ENCODE data around the gene CPED1. TPM values are rescaled to one million over a fixed set of nuclear protein-coding genes. Genes with fewer than 3 reads are reported as not detected.

CPED1 gene
- total and polyA plus RNA-seq, 2 experiments from 2014 or later, result 0.17 to 0.47 TPM

- TF ChIP-seq CTCF (conservative IDR thresholded peaks at IDR 0.05; ENCODE audit: low read depth in 2 of 2), result no peak
Observed at GRCh38 chr7:121269798-121270197, 281.3 kb downstream of the CPED1 start (continued).

GRCh38 chr7:121271098-121271497, 282.6 kb downstream of the CPED1 start:
- no peaks in the 10 kb centered on the region; the same call in 2 of the 3 replicates for H3K4me1 Mint-ChIP-seq
- H3K36me3 Mint-ChIP-seq (ENCODE audit: low read depth), result no peaks in the 10 kb centered on the region
- Histone ChIP-seq H3K4me3 (no peak overlapping the region), H3K4me1 (ENCODE audit: insufficient read depth) (no peaks in the 10 kb centered on the region), H2AFZ (no peak overlapping the region), H3K79me2 (replicated peaks; ENCODE audit: insufficient read depth) (no peaks in the 10 kb centered on the region), H3K4me2 (no peak overlapping the region), H3K27me3 (ENCODE audit: insufficient read depth) (no peaks in the 10 kb centered on the region), H3F3A (replicated peaks; ENCODE audit: low read depth) (no peaks in the 10 kb centered on the region), H3K9me2 (ENCODE audit: insufficient read depth) (peaks cover 9% of the 10 kb centered on the region; the same call in 1 of the 2 replicates), H4K20me1 (replicated peaks; ENCODE audit: insufficient read depth) (no peaks in the 10 kb centered on the region), H3K27ac (ENCODE audit: low read depth) (no peak overlapping the region), H3K36me3 (ENCODE audit: insufficient read depth) (no peaks in the 10 kb centered on the region)
- TF ChIP-seq EZH2phosphoT487 (IDR thresholded peaks at IDR 0.05; ENCODE audit: unreplicated experiment), result no peak
- no peak for TF ChIP-seq JUNB (IDR thresholded peaks at IDR 0.05; ENCODE audit: unreplicated experiment)
- TF ChIP-seq CTCF (conservative IDR thresholded peaks at IDR 0.05; ENCODE audit: low read depth in 2 of 2), result no peak
- DNase-seq (ENCODE audit: low spot score) (no peak), ATAC-seq (no peak)
- H3K9me3 Mint-ChIP-seq, result peaks cover 3% of the 10 kb centered on the region; the same call in 2 of the 3 replicates
- no peak overlapping the region for H3K27ac Mint-ChIP-seq
- H3K27me3 Mint-ChIP-seq (ENCODE audit: insufficient read depth, low read depth, poor library complexity), result no peaks in the 10 kb centered on the region
- H3K4me3 Mint-ChIP-seq, result no peak overlapping the region

GRCh38 chr7:121271916-121272315, 283.4 kb downstream of the CPED1 start:
- Histone ChIP-seq H4K20me1 (replicated peaks; ENCODE audit: insufficient read depth) (no peaks in the 10 kb centered on the region), H2AFZ (0 out of 2 replicates have a peak overlapping the region, but pooled peaks have one; percentile 38), H3F3A (replicated peaks; ENCODE audit: low read depth) (no peaks in the 10 kb centered on the region), H3K36me3 (ENCODE audit: insufficient read depth) (no peaks in the 10 kb centered on the region), H3K27ac (ENCODE audit: low read depth) (no peak overlapping the region), H3K4me1 (ENCODE audit: insufficient read depth) (no peaks in the 10 kb centered on the region), H3K4me3 (no peak overlapping the region), H3K4me2 (no peak overlapping the region), H3K9me2 (ENCODE audit: insufficient read depth) (peaks cover 16% of the 10 kb centered on the region), H3K79me2 (replicated peaks; ENCODE audit: insufficient read depth) (no peaks in the 10 kb centered on the region), H3K27me3 (ENCODE audit: insufficient read depth) (no peaks in the 10 kb centered on the region)
- H3K9me3 Mint-ChIP-seq, result peaks cover 3% of the 10 kb centered on the region; the same call in 2 of the 3 replicates
- no peaks in the 10 kb centered on the region; the same call in 2 of the 3 replicates for H3K4me1 Mint-ChIP-seq
- no peak overlapping the region for H3K4me3 Mint-ChIP-seq
- no peaks in the 10 kb centered on the region for H3K36me3 Mint-ChIP-seq (ENCODE audit: low read depth)
- no peak for ATAC-seq
- no peaks in the 10 kb centered on the region for H3K27me3 Mint-ChIP-seq (ENCODE audit: insufficient read depth, low read depth, poor library complexity)
- DNase-seq (ENCODE audit: low spot score), result no peak
- H3K27ac Mint-ChIP-seq, result no peak overlapping the region
- TF ChIP-seq STAT1 (IDR thresholded peaks at IDR 0.05; ENCODE audit: unreplicated experiment) (no peak), EZH2 (IDR thresholded peaks at IDR 0.05; ENCODE audit: low read depth, unreplicated experiment) (no peak), ZNF462 (CRISPR knock-in tag; IDR thresholded peaks at IDR 0.05) (no peak), JUNB (IDR thresholded peaks at IDR 0.05; ENCODE audit: unreplicated experiment) (no peak), CREB1 (CRISPR knock-in tag; IDR thresholded peaks at IDR 0.05; ENCODE audit: low read depth) (no peak), NANOG (IDR thresholded peaks at IDR 0.05; ENCODE audit: borderline replicate concordance) (no peak), POLR2AphosphoS5 (IDR thresholded peaks at IDR 0.05; ENCODE audit: low read depth) (no peak), EZH2phosphoT487 (IDR thresholded peaks at IDR 0.05; ENCODE audit: unreplicated experiment) (no peak), ZNF114 (CRISPR knock-in tag; IDR thresholded peaks at IDR 0.05) (no peak)

Data from GM23338 (cell line).